Activated B cell treated with CpG ODN at 0.5 μM for 24 hours (primary cell): ENCODE data around the gene LCN2. TPM values are rescaled to one million over a fixed set of nuclear protein-coding genes. Genes with fewer than 3 reads are reported as not detected.

Experiments used
- ATAC-seq: fragments of 200-7000 bp; cut with Tn5 transposase; one replicate; pipeline ENCODE4 v1.10.0; 2021; ENCODE audit warnings: low read depth, mild to moderate bottlenecking, moderate library complexity
- CTCF ChIA-PET: fragments of 350-600 bp; sonication (Branson Sonifier 250); formaldehyde crosslinking; loops from one replicate; lab custom pipeline; 2021; ENCODE audit warnings: antibody characterized with exemption; lab: Charles Lee
- POLR2A ChIA-PET: fragments of 350-600 bp; sonication (Branson Sonifier 250); formaldehyde crosslinking; loops from one replicate; lab custom pipeline; 2021; ENCODE audit warnings: antibody characterized with exemption; lab: Charles Lee
- DNase-seq: peaks from one replicate; pipeline ENCODE4 v3.0.0; 2022
- H3K27ac Mint-ChIP-seq: one replicate; pipeline ENCODE4 v1.8.0; 2020; ENCODE audit warnings: mixed read lengths
- H3K27me3 Mint-ChIP-seq: one replicate; pipeline ENCODE4 v1.8.0; 2021; ENCODE audit warnings: mixed read lengths
- H3K36me3 Mint-ChIP-seq: one replicate; pipeline ENCODE4 v1.8.0; 2021; ENCODE audit warnings: low read depth, mixed read lengths
- H3K4me1 Mint-ChIP-seq: one replicate; pipeline ENCODE4 v1.8.0; 2021; ENCODE audit warnings: mixed read lengths
- H3K4me3 Mint-ChIP-seq: one replicate; pipeline ENCODE4 v1.8.0; 2020; ENCODE audit warnings: mild to moderate bottlenecking, mixed read lengths
- H3K9me3 Mint-ChIP-seq: one replicate; pipeline ENCODE4 v1.8.0; 2020; ENCODE audit warnings: mixed read lengths
- intact Hi-C: fragments of 100-400 bp; cut with micrococcal nuclease; formaldehyde crosslinking; loops from one replicate; pipeline ENCODE4 v1.15.1; 2024
- total RNA-seq: library from RNA; stranded (reverse); gene quantifications from 2 replicates; pipeline ENCODE4 v1.2.3, GENCODE V29; 2022
- TF ChIP-seq, protein P1 (sequence below): fragments of 200-600 bp; IDR thresholded peaks from one replicate; pipeline ENCODE4 v1.8.0; 2022; ENCODE audit warnings: antibody characterized with exemption, mild to moderate bottlenecking

Gene LCN2
- total RNA-seq, 1 donor from 2014 or later: not detected

DNA sequence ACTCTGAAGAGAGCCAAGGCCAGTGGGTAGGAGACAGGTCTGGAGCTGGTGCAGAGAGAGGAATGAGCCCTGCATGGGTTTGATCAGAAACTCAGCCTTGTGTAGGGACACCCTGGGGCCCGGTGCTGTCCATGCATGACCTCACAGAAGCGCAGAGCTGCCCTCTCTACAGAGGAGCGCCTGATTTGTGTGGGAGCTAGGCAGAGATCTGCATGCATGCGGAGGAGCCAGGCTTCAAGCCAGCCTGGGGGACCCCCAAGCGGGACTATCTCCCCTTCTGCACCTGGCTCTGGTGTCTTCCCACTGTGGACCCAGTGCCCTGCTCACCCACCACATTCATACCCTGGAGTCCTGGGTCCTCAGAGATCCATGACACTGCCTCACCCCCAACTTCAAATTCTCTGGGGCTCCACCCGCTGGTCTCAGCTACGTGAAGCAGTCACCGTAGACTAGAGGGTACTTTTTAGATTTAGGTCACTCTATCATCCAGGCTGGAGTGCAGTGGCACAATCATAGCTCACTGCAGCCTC, 2.6 kb upstream of the LCN2 start:
- TF ChIP-seq, protein P1, sequence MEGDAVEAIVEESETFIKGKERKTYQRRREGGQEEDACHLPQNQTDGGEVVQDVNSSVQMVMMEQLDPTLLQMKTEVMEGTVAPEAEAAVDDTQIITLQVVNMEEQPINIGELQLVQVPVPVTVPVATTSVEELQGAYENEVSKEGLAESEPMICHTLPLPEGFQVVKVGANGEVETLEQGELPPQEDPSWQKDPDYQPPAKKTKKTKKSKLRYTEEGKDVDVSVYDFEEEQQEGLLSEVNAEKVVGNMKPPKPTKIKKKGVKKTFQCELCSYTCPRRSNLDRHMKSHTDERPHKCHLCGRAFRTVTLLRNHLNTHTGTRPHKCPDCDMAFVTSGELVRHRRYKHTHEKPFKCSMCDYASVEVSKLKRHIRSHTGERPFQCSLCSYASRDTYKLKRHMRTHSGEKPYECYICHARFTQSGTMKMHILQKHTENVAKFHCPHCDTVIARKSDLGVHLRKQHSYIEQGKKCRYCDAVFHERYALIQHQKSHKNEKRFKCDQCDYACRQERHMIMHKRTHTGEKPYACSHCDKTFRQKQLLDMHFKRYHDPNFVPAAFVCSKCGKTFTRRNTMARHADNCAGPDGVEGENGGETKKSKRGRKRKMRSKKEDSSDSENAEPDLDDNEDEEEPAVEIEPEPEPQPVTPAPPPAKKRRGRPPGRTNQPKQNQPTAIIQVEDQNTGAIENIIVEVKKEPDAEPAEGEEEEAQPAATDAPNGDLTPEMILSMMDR: no peak
- Mint-ChIP-seq H3K9me3 (no peaks in the 10 kb centered on the region), H3K27ac (no peak overlapping the region), H3K4me1 (no peaks in the 10 kb centered on the region), H3K4me3 (no peak overlapping the region), H3K27me3 (peaks cover 4% of the 10 kb centered on the region), H3K36me3 (no peaks in the 10 kb centered on the region)
- no peak for DNase-seq
- intact Hi-C loops: no loop called here
- POLR2A ChIA-PET: no interaction called here
- CTCF ChIA-PET: interaction anchor here (0.7 kb wide), 1 partner anchor 18 kb away, joined by 4 read pairs; no protein-coding TSS in a partner anchor
- ATAC-seq: no peak

DNA sequence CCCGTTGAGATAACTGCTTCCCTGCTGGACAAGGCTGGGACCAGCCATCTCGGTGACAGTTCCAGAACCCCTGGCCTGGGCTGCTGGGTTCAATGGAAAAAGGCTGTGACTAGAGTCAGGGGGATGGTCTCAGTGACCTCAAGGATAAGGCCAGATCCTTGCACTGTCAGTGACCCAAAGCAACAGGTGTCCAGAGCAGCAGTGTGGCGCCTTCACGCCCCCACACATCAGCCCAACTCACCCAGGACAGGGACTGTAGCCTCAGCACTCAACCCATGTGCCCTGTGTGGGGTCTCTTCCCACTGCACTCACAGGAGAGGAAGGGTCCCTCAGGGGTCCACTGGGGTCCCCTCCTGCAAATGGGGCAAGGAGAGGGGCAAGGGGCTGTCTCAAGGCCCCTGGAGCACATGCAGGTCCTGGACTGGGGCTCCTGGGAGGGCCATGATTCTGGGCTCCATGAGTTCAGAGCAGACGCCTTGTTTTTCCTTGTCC, 698 bp upstream of the LCN2 start:
- ATAC-seq (no peak), DNase-seq (no peak)
- ChIA-PET POLR2A (no interaction called here), CTCF (no interaction called here)
- Mint-ChIP-seq H3K9me3 (no peaks in the 10 kb centered on the region), H3K27ac (no peak overlapping the region), H3K4me1 (no peaks in the 10 kb centered on the region), H3K27me3 (peaks cover 3% of the 10 kb centered on the region), H3K4me3 (no peak overlapping the region), H3K36me3 (no peaks in the 10 kb centered on the region)
- intact Hi-C loops: no loop called here
- TF ChIP-seq, protein P1: no peak

DNA sequence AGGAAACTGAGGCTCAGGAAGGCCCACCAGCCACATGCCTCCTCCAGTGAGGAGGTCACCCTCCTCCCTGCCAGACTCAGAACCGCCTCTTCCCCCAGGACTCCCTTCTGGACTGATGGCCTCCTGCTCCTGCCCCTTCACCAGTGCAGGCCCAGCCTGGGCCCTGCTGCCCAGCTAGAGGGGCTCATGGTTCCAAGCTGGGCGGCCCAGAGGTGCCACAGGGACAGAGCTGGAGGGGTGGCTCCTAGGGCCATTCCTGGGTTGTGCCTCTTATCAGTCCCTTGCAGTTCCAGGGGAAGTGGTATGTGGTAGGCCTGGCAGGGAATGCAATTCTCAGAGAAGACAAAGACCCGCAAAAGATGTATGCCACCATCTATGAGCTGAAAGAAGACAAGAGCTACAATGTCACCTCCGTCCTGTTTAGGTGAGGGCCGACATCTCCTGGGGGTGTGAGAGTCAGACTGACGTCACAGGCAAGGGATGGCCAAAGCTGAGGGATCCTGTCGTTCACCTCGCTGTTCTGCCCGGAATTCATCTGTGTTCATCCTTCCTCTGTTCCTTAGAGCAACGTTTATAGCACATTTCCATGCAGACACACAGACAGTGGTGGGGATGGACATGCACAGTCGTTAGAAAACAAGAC, 819 bp downstream of the LCN2 start:
- peaks cover 3% of the 10 kb centered on the region for H3K27me3 Mint-ChIP-seq
- H3K4me1 Mint-ChIP-seq: no peaks in the 10 kb centered on the region
- POLR2A ChIA-PET: no interaction called here
- H3K36me3 Mint-ChIP-seq: no peaks in the 10 kb centered on the region
- DNase-seq (no peak), ATAC-seq (no peak)
- no peaks in the 10 kb centered on the region for H3K9me3 Mint-ChIP-seq
- H3K27ac Mint-ChIP-seq: no peak overlapping the region
- intact Hi-C loops: no loop called here
- CTCF ChIA-PET: no interaction called here
- no peak overlapping the region for H3K4me3 Mint-ChIP-seq
- TF ChIP-seq, protein P1: no peak

DNA sequence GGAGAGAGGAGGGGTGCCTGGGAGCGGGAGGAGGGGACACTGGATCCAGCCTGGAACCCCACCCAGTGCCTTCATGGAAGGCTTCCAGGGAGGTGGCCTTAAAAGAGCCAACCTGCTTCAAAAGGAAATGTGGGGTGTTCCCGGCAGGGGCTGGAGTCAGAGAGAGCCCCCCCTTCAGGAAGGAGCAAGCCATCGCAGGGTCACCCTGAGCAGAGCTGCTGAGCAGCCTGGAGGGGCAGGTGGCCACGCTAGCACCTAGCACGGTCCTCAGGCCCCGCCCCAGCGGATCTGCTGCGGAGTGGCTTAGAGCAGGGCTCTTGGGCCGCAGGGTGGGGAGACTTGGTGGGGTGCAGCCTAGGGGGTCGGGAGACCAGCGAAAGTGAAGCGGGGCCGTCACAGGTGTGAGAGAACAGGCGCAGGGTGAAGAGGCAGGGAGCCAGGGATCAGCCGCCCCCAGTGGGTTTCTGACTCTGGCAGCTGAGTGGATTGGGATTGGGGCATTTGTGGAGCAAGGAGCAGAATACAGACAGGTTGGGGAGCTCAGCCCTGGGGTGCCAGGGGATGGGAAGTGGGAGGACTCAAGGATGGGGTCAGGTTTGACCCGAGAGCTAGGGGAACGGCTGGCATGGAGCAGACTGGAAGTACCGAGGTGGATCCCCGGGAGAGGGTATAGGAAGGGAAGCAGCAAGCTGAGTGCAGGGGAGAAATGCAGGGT, 1.5 kb downstream of the LCN2 start:
- CTCF ChIA-PET: no interaction called here
- Mint-ChIP-seq H3K4me3 (no peak overlapping the region), H3K9me3 (no peaks in the 10 kb centered on the region), H3K36me3 (no peaks in the 10 kb centered on the region), H3K27me3 (peaks cover 3% of the 10 kb centered on the region), H3K27ac (no peak overlapping the region), H3K4me1 (no peaks in the 10 kb centered on the region)
- TF ChIP-seq, protein P1: no peak
- DNase-seq (no peak), ATAC-seq (peak; percentile 54)
- intact Hi-C loops: no loop called here
- POLR2A ChIA-PET: interaction anchor here (0.6 kb wide), 1 partner anchor 15 kb away, joined by 8 read pairs; no protein-coding TSS in a partner anchor
